GM21619 (cell line): ENCODE results near the gene UVRAG.
A peak's percentile ranks its signal among the peaks of the same experiment; 100 is the strongest.

ENCODE experiments used
- ATAC-seq: cut with Tn5 transposase; IDR thresholded peaks from one replicate; pipeline ENCODE4 v1.9.1; 2021; ENCODE audit not compliant: unreplicated experiment

The UVRAG gene

DNA sequence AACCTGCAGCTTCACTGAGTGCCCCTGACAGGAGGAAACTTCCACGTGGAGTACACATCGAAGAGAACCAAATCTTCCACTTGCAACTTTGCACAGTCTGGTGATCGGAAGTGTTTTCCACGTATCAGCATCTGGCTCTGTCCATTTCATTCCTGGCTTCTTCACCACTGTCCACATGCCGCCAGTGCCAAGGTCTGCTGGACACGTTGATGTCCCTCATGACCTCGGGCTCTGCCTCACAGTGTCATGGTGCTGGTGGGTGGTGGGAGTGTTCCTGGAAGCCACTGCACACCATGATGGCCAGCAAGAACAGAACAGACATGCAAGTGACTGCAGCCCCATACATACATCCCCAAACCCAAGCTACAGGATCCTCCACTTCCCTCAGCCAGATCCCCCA, 342.9 kb downstream of the UVRAG start:
- no peak for ATAC-seq

DNA sequence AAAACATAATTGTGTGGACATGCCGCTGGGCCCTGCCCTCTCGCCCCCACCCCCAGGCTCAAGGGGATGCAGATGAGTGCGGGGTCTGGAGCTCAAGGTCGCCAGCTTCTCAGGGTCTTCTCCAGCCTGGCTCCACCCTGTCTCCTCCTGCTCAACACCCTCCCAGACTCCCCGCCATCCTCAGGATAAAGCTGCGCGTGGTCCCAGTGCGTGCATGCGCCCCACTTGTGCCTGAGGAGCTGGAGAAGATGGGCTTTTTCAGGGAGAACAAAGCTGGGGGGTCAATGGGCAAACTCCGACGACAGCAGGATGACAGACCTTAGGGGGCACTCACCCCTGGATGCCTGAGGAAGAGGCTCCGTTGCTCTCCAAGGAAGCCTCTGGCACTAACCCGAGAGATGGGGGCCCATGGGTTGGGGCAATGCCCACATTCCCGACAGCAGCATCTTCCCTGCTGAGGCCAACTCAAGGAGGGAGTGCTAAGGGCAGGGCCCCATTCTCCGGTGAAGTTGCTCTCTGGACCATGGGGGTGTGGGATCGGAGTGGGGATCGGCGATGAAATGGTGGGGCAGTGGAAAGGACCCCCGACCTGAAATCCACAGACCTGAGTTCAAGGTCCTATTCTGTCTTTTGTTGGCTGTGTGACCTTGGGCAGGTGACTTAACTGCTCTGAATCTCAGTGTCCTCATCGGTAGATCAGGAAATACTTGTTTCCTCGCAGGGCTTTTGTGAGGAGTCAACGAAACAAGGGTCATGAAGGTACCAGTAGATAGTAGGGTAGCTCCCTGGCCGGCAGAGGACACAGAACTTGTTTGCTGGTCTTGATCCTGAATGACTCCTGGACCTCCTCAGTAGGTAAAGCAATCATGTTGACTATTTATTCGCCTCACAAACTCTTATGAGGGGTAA, 343.6 kb downstream of the UVRAG start:
- no peak for ATAC-seq

DNA sequence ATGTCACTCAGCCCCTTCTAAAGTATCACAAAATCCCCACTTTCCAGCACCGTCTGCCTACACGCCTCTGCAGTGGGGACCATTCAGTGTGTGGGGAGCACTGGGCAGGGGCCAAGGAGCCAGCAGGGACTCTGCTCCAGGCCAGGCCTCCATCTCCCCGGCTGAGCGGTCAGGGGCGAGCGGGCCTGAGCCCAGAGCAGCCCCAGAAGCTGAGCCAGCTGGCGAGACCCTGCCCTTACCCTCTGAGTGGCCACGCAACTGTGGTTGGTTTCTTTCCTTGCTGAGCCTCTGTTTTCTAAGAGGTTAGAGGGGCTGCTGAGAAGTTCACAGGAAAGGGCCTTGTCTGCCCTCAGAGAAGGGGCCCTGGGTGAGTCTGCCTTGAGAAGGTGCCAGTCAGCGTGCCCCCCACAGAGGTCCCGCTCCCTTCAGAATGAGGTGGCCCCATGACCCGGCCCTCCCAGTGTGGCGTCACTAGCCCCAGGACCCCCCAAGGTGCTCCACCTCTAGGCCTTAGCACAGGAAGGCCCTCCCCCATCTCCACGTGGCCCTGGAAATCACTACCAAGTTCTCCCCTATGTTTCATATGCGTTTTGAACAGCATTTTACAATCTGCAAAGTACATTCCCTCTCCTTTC, 344.4 kb downstream of the UVRAG start:
- ATAC-seq, result no peak

DNA sequence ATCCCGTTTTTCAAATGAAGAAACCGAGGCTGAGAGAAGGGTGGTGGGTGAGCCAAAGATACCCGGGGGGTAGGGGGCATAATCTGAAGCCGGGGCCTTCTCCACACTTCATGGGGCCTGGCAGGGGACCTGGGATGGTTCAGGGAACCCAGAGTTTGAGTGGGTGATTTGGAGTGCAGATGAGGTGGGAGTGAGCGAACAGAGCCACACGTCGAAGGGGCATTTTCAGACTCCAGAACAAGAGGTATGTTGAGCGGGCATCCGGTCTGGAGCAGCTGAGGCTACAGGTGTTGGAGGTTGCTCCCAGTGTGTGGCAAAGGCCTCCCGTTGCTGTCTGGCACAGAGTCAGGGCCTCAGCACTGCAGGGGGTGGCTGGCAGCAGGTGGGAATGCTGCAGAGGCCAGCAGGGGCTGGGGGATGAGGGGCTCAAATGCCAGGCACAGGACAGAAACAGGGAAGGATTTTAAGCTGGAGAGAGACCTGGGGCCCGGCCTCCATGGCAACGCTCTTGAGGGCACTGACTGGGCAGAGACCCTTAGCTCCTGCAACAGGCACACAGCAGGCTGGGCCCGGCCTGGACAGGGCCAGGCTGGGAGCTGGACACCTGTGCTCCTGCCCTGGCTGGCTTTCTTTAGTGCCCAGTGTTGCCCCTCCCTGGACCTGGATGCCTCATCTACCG, 345.1 kb downstream of the UVRAG start:
- ATAC-seq, result no peak

DNA sequence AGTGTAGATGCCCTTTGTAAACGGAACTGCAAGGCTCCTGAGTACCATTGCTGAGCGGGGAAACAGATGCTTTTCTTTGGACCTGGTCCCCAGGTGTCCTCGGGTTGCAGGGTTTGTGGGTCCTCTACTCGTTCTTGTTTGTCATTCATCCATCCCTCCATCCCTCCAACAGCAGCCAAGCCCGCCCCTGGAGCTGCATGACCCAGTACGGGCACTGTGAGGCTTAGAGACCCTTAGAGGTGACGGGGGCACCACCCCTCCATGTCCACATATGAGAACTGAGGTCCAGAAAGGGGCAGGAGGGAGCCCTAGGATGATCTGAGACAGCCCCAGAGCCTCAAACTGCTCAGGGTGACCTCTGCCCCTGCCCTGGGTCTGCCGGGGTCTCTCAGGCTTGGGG, 345.8 kb downstream of the UVRAG start:
- no peak for ATAC-seq

DNA sequence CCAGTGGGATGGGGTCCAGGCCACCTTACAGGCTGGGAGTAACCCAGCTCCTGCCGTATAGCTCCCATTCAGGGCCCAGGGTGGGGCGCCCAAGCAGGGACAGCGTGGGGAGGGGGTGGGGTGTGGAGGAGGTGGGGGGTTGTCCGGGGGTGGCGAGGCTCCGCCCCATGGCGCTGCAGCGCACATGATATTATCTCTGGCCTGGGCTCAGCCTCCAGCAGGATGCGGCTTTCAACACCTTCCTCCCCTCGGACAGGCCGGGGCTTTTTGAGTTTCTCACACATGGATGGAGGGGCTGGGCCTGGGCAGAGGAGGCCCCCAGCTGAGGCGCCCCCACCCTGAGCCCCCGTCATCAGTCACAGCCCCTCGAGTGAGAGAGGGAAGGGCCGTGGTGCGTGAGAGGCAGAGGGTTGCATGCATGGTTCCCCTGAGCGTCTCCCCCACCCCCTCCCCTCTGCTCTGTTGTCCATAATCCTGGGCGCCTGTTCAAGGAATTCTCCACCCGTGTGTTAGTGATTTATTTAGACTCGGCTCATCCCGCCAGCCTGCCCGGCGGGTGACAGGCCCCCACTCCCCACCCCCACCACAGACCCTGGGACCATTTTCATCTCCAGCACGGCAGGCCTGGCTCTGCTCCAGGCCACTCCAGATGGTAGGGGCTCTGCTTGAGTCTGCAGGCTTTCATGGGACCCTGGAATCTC, 346.4 kb downstream of the UVRAG start:
- ATAC-seq, result no peak

DNA sequence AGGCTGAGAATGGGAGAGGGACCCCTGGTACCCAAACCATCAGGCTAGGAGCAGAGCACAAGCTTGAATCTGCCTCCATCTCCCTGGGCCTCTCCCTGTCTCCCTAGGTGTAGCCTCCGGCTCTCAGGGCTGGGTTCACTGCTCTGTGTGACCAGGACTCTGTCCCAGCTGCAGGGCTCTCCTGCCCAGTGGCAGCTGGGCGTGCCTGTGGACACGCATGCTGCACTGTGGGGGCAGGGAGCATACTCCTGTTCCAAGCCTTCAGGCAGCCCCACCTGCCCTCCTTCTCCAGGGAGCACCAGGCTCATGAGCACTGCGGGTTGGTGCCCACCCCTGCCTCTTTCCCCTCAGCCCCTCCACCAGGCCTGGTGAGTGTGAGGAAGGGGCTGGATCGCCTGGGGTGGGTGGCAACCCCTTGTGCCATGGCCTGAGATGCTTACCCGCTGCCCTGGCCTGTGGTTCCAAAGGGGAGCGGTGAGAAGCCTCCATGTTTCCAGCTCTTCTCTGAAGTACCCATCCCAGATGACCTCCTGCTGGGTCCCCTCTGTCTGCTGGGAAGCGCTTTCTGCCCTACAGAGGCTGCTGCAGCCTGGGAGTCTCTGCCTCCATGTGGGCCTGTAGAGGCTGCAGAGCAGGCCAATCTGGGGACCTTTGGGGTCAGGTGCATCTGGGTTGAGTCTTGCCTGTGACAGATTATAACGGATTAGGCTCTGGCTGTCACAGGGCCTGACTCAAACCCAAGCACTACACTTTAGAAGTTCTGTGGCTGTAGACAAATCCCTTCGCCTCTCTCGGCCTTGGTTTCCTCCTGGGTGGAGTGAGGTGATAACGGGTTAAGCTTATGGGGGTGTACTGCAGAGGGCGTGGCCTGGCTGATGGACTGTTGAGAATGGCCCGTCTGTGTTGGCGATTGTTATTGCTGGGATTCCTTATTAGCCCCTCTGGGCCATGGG, 347.6 kb downstream of the UVRAG start:
- ATAC-seq, result no peak

DNA sequence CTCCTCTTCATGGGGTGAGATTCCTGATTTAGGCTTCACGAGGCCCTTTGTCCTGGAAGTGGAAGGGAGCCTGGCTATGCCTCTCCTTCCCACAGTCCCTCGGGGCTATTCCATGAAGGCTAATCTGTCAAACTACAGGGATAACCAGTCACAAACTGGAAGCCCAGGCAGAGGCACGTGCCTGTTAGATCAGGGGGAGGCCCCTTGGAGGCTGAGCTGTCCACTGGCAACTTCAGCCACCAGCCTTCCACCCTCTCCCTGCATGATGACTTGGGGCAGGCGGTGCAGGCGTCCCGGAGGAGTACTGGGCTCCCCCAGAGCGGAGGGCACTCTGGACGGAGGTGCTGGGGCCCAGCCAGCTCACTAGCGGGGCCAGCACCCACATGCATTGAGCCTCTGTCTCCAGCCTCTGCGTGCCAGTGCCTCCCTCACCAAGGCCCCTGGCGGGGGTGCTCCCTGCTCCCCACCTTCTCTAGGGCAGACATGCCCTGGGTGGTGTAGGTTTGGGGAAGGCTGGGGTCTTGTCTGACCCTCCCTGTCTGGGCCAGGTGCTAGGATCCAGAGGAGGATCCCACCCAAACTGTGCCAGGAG, 348.4 kb downstream of the UVRAG start:
- no peak for ATAC-seq

DNA sequence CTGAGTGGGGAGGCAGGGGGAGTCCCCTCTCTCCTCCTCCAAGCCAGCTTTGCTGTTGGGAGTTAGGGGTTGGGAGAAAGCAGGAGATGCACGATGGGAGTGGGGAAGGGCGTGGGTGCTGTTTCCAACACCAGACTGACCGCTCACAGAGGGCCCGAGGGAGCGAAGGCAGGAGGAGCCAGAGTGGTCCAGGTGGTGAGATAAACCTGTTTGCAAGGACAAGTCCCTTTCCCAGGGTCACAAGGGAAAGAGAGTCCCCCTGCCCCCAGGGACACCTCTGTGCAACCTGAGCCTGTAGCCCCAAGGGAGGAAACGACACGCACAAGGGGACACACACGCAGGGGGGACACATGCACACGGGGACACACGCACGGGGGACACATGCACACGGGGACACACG, 349.1 kb downstream of the UVRAG start:
- no peak for ATAC-seq

DNA sequence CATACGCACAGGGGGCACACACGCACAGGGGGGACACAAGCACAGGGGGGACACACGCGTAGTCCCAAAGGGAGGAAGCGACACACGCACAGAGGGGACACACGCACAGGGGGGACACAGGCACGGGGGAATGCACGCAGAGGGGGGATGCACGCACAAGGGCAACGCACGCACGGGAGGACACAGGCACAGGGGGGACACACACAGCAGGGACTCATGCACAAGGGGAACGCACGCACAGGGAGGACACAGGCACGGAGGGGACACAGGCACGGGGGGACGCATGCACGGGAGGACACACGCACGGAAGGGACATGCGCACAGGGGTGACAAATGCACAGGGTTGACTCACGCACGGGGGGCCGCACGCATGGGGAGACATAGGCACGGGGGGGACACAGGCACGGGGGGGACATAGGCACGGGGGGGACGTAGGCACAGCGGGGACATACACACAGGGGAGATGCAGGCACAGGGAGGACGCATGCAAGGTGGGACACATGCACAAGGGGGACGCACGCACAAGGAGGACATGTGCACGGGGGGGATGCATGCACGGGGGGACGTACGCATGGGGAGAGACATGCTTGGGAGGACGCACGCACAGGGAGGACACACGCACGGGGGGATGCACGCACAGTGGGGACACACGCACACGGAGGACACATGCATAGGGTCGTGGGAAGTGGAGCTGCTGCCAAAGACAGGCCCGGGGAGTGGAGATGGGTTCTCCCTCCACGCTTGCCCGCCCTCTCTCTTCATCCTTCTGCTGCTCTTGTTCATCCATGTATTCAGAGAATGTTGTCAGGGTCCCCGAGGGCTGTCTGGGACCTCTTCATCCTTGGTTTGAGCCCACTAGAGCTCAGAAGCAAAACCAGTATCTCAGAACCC, 350.1 kb downstream of the UVRAG start:
- no peak for ATAC-seq

DNA sequence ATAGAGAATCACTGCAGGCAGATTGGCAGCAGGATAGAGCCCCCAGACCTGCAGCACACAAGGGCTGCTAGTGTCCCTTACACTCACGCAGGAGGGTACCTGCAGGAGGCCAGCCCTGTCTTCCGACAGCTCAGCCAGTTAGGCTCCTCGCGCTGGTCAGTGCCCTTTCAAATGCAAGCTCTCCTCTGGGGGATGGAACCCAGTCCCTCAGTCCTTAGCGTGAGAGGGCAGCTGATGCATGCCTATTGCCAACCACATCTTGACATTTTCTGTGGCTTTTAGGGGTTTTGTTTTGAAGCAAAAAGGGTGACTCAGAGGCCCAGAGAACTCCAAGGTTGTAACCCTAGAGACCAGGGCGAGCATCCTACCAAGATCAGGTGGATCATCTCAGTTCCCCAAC, 351.3 kb downstream of the UVRAG start:
- peak; percentile 51 for ATAC-seq

DNA sequence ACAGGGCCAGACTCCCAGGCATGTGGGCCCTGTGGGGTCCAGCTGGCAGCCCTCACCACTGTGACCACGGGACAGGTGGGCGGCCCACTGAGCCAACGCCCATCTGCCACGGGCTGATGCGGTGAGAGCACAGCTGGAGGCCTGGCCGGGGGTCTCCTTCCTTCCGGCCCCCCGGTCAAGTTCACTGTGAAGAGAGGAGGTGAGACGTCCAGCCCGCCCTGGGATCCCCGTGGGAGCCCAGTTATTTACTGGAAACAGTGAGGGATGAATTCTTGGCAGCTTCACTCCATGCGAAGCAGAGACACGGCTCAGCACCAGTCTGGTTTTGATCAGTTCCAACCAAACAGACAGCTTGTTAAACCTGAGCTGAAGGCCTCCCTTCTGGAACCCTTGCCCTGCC, 352.6 kb downstream of the UVRAG start:
- no peak for ATAC-seq

DNA sequence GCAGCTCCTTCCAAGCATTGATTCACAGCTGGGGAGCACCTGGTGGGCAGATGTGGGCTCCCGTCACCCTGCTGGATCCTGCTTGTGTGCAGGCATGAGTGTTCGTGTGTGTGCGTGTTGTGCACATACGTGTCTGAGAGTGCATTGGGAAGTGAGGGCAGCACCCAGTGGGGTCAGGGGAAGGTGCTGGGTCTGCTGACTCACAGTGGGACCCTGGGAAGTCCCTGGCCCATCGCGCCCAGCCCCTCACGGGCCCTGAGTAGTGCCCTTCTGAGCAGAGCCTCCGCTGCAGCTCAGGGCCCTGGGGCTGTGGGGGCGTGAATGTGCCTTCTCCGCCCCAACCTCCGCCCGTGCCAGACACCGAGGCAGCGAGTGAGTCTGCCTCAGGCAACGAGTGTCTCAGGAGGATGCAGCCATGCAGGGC, 354.5 kb downstream of the UVRAG start:
- peak; percentile 48 for ATAC-seq

DNA sequence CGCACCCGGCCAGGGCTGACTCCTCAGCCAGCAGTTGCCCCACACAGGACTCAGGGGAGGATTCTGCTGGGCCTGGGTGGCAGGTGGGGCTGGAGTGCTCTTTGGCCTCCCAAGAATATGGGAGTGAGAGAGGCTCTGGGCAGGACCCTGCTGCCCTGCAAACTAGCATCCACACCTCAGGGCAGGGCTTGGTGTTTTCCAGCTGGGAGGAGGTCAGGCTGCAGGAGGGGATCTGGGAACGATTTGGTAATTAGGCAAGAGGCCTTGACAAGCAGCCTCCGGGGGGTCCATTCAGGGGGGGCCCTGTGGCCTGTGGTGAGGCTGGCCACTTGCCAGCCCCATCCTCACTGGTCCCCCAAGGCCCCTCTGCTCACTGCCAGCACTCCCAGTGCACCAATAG, 355.5 kb downstream of the UVRAG start:
- no peak for ATAC-seq

DNA sequence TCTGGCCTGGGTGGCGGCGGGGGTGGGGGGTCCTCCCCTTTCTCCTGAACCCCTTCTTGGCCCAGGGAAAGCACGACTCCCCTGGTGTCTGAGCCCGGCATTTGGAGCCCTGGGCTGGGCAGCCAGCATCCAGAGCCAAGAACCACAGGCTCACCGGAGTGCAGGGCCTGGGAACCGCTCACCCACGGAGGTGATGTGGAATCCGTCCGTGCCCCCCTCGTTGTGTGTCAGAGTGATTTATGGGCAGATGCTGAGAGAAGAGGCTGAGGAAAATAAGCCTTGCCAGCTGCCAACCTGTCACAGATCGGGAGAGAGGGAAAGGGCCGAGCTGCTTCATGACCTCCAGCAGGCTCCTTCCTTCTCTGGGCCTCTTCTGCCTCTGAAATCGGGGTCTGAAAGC, 357.6 kb downstream of the UVRAG start:
- no peak for ATAC-seq

DNA sequence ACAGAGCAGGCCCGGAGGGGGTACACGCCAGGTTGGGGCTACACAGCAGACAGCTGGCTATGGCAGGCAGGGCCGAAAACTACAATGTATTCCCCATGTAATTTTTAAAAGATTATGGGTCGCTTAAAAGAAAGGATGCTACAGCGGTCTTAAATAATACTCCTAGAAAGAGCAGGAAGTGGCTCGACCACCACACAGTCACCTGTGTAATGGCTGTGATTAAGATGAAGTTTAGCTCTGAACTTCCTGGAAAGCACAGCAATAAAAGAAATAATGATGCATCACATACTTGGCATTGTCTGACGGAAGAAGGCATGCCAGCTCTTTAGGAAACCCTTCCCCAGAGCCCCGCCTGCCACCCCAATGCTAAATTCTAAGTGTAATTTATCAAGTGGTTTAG, 358.7 kb downstream of the UVRAG start:
- ATAC-seq, result no peak

DNA sequence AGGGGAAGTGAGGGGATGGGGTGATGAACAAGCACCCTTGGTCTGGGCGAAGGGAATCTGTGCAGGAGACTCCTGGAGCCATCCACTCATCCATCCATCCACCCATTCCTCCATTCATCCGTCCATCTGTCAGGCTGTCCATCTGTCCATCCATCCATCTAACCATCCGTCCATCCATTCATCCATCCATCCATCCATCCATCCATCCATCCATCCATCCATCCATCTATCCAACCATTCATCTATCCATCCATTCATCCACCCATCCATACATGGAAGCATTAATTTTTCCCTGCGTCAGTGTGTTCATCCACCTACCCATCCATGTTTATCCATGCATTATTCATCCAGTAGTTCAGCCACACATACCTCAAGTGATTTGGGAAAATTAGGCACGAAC, 359.3 kb downstream of the UVRAG start:
- ATAC-seq, result no peak

DNA sequence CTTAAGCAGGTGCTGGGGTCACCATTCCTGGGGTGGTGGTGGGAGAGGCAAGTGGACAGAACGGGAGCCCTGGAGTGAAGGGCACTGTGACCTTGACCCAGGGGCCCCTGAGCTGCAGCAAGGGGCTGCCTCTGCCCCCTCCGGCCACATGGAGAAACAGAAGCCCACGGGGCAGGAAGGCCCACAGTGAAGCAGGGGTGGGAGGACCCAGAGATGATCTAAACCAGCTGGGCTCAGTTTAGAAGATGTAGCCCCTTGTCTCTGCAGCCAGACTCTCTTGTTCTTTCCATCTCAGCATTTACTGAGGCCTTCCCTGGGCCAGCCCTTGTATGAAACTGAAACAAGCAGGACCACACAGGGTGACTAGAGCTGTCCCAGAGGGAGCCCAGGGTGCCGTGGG, 360.8 kb downstream of the UVRAG start:
- ATAC-seq, result no peak

DNA sequence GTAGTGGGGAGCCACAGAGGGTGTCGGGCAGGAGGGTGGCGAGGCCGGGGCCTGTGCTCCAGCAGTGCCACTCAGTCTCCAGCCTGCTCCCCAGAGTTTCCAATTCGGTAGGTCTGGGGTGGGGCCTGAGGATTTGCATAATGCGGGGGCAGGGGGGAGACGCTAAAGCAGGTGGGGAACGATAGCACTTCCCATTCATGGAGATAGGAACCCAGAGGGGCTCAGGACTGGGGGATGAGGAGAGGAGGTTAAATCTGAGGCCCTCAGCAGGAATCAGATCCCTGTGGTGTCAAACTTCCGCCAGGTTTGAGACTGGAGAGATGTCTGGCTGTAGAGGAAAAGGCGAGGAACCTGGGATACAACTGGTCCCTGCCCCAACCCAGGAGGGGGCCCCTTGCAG, 361.5 kb downstream of the UVRAG start:
- no peak for ATAC-seq
